K562 treated with DMSO at 1 percent for 12 hours (cell line): ENCODE results near the gene LSM14B. TPM values are rescaled to one million over a fixed set of nuclear protein-coding genes. Genes with fewer than 3 reads are reported as not detected.

Experiments used
- total RNA-seq: library from RNA; unstranded; fragments of 300-600 nt; gene quantifications from 2 replicates; pipeline ENCODE4 v1.2.3, GENCODE V29; 2022; ENCODE audit not compliant: insufficient read depth

LSM14B gene
- 20.5 and 34.2 TPM in 2 replicates for total RNA-seq

GRCh38 chr20:62121776-62122653 is at the start of gene LSM14B:
TSS of gene LSM14B (plus strand) at chr20:62122475. CDS start at chr20:62122667, 192 bp downstream.

GRCh38 chr20:62143081-62143956 is 21.0 kb downstream of the LSM14B start, which contains the start of the genes PSMA7 and SS18L1:
TSS of gene PSMA7 (minus strand) at chr20:62143394. CDS start at chr20:62143303, 91 bp downstream.
TSS of gene SS18L1 (plus strand) at chr20:62143769. CDS start at chr20:62143821, 52 bp downstream.

GRCh38 chr20:62182469-62183425 is 60.5 kb downstream of the LSM14B start, which contains the start of gene MTG2:
TSS of gene MTG2 (plus strand) at chr20:62183028. CDS start at chr20:62193421, 10,393 bp downstream.

Other genes with a start within 250 kb of the LSM14B start
- 5.5 and 14.5 TPM in 2 replicates for gene TAF4, start 56.6 kb upstream of the LSM14B start, total RNA-seq
- gene PSMA7, start 20.9 kb downstream of the LSM14B start, total RNA-seq, result 426 and 559 TPM in 2 replicates
- 4.8 and 12.2 TPM in 2 replicates for gene SS18L1, start 21.3 kb downstream of the LSM14B start, total RNA-seq
- 37.3 and 43.0 TPM in 2 replicates for gene MTG2, start 60.6 kb downstream of the LSM14B start, total RNA-seq
- not detected in 2 replicates for gene HRH3, start 97.8 kb downstream of the LSM14B start, total RNA-seq
- 10.9 and 26.4 TPM in 2 replicates for gene OSBPL2, start 116.0 kb downstream of the LSM14B start, total RNA-seq
- gene ADRM1, start 180.5 kb downstream of the LSM14B start, total RNA-seq, result 163 and 209 TPM in 2 replicates
- 31.7 and 36.7 TPM in 2 replicates for gene LAMA5, start 244.8 kb downstream of the LSM14B start, total RNA-seq